Bone marrow (tissue), 2 donors: ENCODE measurements around the gene RBMS1.

Experiments
- DNase-seq, 2 donors: peaks; one replicate each; lab custom pipeline; 2025; lab: John Stamatoyannopoulos, UW

The RBMS1 gene

DNA sequence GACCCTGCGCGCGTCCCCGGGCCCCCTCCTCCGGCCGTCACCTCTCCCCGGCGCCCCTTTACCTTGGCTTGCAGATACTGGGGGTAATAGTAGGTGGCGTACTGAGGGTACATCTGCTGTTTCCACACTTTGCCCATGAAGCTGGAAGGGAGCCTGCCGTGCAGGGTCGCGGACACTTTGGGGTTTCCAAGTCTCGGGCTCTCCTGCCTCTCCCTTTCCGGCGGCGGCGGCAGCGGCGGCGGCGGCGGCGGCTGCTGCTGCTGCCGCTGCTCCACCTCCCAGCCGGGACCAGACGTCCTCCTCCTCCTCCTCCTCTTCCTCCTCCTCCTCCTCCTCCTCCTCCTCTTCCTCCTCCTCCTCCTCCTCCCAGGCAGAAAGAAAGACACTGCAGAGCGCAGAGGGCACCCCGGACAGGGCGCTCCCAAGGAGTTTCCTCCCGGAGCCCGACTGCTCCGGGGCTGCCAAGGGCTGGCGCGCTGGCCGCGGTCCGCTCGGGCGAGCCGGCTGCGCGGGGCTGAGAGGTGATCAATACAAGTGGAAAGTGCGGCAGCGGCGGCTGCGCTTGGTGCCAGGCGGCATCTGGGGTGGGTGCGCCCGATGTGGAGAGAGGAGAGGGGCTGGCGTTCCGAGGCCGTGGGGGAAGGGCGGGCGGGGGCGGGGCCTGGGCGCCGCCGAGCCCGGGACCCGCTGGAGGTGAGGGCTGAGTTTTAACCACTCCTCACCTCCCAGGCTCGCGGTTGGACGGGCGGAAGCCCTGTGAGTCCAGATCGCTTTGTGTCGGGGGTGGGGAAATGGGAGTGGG lies at the start of gene RBMS1:
Gene RBMS1, minus strand, starts transcription at position 581 of the 802 bp plus-strand sequence. Its CDS starts 444 bp downstream, at position 137.
- peak in 1 of 2 donors; percentile 47 for DNase-seq

DNA sequence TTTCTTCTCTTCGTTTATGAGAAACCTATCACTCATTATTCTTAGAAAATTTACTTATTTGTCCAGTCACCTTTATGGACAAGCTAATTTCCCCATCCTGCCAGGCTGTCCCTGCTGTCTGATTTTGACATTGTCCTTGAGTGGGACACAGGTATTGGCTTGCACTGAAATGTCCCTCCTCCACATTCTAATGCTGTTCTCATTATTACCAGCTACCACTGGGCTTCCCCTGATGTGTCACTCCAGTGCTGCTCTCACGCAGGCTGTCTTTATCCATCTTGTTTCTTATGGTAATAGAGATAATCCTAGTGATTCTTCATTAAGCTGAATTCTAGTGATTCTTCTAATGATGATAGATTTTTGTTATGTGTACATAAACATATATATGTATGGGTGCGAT lies 48.1 kb upstream of the RBMS1 start:
- no peak for DNase-seq

- no peak for DNase-seq
These were observed 45.1 kb upstream of the RBMS1 start for GRCh38 chr2:160538559-160539355.

DNA sequence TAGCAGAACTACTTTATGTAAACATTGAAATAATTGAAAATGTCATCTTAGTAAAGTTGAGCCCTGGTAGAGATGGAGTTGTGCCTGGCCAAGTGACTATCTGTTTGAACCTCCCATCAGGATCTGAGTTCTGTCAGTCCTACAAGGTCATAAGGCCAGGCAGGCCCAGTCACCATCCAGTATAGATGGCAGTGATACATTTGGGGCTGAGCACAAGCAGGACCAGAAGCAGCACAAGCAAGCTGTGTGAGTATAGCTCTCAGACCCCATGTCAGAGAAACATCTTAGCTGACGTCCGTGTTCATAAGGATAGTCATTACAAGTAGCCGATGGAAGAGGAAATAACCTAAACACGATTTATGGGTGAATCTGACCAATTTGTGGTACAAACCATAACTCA lies 44.5 kb upstream of the RBMS1 start:
- DNase-seq: no peak

- no peak for DNase-seq
These were observed 41.4 kb upstream of the RBMS1 start for GRCh38 chr2:160534996-160535395.

DNA sequence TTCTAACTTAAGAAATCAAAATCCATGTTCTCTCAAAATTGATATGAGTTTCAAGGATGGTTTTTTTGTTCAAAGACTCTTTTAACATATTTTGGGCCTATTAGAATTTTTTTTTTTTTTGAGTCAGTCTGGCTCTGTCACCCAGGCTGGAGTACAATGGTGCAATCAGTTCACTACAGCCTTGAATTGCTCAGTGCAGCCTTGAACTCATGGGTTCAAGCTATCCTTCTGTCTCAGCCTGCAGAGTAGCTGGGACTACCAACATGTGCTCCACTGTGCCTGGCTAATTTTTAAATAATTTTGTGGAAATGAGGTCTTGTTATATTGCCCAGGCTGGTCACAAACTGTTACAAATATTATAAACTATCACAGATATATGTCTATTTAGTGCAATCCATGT lies 40.6 kb upstream of the RBMS1 start:
- no peak for DNase-seq

GRCh38 chr2:160533482-160533881 lies 39.9 kb upstream of the RBMS1 start:
- no peak for DNase-seq

DNA sequence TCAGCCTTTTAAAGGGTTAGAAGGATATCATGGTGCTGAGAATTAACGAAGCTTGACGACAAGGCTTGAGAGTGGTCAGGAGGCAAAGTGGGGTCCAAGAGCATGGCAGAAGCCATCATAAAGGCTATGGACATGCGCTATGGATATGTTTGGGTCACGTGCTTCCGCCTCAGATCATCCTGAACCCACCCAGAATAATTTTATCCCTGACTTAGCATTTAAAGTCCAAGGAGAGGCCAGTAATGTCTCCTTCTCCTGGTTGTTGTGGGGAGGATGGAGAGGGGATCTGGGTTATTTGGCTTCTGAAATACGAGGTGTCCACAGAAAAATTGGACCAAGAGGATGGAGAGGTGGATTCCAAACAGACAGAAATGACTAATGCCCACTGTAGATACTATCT lies 38.8 kb upstream of the RBMS1 start:
- no peak for DNase-seq

DNA sequence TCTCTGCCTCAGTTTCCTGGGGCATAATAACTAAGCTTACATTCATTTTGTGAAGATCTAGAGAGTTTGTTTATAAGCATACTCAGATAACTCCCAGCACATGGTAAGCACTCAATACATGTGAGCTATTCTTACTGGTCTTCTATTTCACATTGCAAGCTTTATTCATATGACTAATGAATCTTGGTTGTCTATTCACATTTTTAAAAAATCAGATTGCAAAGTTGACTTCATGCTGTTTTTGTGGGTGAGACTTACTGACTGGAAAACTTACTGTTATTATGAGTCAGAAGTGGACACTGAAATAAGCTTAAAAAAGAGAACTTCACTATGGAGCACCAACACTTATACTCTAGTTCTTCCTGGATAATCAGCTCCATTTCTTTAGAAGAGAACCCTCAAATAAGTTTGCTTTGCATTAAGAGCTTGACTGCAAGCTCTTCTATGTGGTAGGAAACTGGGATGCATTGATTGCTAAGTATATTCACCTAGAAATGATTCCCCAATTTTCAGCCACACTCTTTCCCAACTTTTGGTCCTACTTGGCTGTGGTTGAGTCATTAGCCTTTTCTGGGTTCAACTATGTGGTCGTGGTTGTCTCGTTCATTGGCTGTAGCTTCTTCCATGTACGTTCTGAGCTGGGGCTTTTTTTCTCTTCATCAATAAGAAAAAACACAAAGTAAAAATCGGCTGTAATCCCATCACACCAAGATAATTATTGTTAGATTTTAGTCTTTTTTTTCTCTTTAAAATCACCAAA lies 29.5 kb upstream of the RBMS1 start:
- DNase-seq: no peak

DNA sequence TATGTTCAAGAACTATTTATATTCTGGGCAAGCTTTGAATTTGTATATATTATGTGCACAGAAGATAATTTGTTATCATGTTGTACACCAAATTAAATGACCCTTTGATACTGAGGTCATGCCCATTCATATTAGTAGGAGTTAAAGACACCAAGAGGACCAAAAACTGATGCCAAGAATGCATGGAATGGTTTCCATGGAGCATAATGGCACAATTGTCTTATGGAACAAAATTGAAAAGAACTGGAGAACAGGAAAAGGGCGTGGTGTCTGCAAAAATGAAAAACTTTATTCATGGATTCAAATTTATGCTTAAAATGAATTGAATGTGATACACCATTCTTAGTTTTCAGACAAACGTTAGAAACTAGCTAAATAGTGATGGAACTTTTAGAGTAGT lies 24.1 kb upstream of the RBMS1 start:
- DNase-seq: no peak

- no peak for DNase-seq
These were observed 23.1 kb upstream of the RBMS1 start for GRCh38 chr2:160516547-160517365.

DNA sequence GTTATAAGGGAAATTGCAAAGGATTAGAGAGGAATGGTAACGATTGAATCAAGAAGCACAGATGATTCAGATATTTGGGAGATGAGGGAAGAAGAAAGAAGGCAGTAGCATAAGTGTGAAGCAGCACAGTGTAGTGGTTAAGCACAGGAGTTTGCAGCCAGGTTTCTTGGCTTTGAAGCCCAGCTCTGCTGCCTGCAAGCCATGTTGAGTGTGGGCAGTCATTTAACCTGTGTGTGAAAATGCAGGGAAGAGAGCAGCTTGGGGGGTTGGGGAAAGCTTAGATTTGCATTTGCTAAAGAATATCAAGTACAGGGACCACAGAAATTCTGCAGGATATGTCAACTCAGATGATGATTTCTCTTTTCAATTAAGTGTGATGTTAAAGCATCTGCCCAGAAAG lies 21.5 kb upstream of the RBMS1 start:
- no peak for DNase-seq

DNA sequence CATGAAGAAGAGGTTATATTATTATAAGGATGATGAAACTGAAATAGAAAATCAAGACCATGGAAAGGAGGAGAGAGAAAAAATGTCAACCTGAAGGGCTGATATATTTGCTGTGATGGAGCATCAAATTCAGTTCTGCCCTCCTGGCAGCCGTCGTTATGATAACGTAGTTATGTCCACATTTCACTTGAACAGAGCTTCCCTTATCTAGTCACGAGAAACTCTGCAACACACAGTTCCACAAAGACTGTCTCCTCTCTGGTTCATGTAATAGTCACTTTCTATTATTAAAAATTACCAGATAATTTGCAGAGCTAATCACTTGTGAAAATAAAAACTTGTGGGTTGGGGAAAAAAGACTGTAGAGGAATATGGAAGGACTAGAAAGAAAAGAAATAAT lies 19.5 kb upstream of the RBMS1 start:
- DNase-seq: no peak

DNA sequence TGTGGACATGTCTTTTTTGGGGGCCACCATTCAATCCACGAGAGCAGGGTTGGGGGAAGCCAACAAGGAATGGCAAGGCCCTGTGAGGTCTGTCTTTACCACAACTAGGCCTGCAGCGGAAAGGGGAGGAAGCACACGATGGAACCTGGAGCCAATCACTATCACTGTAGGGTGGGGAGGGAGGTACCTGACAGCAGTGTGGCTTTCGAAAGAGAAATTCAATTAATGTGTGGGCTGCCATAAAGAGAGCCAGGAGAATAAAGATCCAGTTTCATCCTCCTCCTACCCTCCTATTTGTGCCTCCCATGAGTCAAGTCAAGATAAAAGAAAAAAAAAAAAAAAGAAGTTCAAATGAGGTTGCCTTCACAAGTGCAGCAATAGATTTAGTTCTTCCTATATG lies 18.9 kb upstream of the RBMS1 start:
- DNase-seq: no peak

DNA sequence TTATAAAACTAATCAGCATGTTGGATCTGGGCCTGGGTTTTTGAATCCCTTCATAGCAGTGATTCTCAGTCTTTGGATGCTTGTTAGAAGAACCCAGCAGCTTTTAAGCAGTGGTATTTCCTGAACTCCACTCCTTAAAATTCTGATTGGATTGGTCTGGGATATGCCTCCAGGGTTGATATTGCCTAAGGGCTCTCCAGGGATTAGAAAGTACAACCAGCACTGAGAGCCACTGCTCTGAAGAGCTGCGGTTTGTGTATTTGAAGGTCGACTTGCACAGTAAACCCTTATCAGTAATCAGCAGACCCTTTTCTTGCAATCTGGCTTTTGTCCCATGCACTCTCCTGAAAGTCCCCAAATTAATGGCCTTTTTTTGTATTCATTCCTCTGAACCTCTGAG lies 17.0 kb upstream of the RBMS1 start:
- DNase-seq: no peak

DNA sequence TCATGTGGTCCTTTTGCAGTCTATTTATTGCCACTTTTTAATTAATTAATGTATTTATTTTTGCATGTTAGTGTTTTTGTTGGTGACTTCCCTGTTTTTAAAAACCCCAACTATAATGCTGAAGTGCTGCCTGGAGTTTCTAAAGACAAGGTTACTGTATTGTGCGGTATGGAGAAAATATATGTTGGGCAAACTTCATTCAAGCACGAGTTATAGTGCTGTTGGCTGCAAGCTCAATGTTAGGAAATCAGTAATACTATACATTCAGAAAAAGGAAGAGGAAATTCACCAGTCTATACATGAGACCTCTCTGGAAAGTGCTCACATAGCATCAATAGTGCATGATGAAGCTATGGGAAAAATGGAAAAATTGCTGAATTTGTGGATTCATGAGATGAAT lies 15.4 kb upstream of the RBMS1 start:
- no peak for DNase-seq

GRCh38 chr2:160507464-160507863 lies 13.9 kb upstream of the RBMS1 start:
- DNase-seq: no peak

DNA sequence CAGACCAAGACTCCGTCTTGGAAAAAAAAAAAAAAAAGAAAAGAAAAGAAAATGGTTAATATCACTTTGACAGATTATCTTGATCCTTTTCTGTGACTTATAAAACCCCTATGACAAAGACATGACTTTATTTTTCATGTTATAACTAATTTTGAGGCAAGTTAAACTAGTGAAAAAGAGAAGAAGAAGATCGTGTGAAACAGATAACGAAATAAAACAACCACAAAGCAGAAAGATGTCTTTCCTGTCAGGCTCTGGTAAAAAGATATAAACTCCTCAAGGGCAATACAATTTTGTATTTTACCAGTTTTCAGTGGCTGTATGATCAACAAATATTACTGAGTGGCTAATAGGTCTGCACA lies 13.4 kb upstream of the RBMS1 start:
- DNase-seq: no peak

GRCh38 chr2:160506371-160507045 lies 12.9 kb upstream of the RBMS1 start:
- DNase-seq: no peak

DNA sequence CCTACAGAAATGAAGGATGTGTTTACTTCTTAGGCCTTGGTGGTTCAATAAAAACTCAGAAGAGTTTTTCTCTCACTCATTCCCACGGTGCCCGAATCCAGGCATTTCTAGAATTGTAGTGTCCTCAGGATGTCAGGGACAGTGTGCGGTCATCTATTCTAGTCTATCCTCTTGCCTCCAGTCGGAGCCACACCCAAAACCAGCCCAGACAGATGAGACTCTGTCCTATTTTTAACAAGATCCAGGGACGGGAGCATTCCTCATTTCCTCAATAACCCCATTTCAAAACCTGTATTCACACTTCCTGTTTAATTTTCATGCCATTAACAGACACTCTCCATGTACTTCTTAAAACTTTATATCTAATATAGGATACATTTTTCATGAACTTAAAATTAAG lies 11.6 kb upstream of the RBMS1 start:
- no peak for DNase-seq

- DNase-seq: no peak
These were observed 8.9 kb upstream of the RBMS1 start for GRCh38 chr2:160502478-160502877.
